NCI-H2107 (cell line): Measurements from ENCODE around the gene ADAM19.

Experiments
- DNase-seq: peaks from one replicate; lab custom pipeline; 2025; lab: John Stamatoyannopoulos, UW

Gene ADAM19

DNA sequence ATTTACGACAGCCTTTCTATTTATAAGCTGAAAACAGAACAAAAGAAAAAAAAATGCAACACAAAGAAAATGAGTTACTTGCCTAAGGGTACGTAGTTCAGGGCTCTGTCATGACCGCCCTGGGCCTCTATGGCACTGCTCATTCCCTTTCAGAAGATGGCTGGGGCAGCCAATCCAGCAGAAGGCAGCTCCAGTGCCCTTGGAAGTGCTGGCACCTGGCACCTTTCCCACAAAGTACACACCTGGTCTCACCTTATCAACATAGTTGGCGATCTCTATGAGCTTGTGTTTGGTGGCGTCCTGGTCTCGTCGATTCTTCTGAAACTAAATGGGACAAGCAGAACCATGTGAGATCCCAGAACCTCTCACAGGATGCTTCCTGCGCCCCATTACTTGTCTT, 62.4 kb downstream of the ADAM19 start:
- DNase-seq, result no peak

DNA sequence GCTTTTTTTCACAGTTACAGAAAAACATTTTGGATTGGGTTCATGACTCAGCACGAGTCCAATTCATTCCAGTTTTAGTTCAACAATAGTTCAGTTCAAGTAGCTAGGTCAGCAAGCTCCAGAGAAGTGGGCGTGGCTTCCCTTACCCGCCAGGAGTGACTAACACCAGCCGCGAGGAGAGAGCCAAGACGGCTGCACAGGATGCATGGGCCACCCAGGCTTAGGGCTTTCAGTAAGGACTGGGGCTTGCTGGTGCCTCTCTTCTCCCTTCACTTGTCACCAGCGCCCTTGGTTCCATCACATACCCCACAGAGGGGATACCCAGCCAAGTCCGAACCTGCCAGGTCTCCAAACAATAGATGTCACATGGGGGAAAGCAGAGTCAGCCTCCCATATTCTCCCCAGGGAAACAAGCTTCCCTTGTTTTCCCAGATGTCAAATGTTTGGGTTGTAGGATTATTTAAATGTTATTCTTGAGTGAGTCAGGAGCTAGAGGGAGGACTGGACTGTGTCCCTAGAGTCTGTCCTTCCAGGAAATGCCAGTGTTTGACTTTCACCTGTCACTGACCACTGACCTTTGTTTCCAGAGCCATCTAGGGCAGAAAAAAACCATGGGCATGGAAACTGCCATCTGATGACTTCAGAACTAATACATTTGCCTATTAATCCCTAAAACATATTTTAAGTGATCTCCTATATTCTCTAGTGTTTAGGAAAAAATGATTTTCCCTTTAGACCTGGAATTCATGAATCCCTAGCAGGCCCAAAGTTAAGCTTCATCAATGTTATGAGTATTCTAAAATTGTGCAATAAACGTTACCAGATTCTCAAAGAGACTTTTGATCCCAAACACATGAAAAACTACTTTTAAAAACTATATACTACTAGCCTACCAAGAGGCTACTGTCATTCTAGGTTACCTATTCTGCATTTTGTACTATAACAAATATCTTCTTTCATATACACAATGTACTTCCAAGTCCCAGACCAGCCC, 63.6 kb downstream of the ADAM19 start:
- DNase-seq, result no peak

DNA sequence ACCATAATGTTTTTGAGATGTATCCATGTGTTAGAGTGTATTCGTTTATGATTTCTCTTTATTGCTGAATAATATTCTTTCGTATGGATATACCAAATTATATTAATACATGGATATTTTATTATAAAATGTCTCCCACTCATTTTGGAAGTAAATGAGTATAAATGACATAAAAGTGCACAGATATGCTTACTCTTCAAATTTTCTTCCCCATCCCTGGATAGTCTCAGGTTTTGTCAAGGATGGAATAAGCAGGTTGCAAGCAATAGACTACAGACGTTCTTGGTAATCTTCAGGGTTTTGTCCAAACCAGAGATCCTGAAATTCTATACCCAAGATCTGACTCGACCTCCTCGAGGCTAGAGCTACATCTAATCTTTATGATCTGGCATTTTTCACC, 64.9 kb downstream of the ADAM19 start:
- DNase-seq, result no peak

DNA sequence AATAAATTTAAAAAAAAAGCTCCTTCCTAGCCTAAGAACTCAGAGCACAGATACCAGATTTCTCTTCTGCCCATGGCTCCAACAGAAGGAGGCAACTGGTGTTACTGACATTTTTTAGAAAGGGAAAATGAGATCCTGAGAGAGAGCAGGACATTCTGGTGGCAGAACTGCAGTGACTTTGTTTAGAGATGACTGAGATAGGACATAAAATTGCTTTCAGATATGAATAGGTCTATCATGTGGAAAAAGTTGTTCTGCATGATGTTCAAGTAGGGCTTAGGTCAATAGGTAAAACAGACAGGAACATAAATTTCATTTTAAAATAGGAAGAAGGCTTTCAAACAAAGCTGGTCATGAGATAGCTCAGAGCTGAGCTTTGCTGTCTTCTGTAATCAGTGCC, 66.0 kb downstream of the ADAM19 start:
- no peak for DNase-seq

DNA sequence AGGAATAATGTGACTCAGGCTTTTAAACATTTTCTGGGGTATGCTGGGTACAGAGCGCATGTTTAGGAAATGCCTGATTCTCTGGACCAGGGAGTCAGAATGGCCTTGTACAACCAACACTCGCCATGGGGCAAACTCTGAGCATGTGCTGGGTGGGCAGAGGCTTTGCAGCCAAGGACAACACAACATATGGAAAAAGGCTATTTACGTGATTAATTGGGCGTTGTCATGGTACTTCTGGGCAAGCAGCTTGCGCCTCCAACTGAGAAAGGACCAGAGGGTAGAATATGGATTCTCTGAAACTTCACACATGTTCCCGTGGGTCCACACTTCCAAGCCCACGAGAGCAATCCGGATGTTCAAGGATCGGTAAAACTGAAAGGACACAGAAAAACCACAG, 66.5 kb downstream of the ADAM19 start:
- DNase-seq, result no peak

DNA sequence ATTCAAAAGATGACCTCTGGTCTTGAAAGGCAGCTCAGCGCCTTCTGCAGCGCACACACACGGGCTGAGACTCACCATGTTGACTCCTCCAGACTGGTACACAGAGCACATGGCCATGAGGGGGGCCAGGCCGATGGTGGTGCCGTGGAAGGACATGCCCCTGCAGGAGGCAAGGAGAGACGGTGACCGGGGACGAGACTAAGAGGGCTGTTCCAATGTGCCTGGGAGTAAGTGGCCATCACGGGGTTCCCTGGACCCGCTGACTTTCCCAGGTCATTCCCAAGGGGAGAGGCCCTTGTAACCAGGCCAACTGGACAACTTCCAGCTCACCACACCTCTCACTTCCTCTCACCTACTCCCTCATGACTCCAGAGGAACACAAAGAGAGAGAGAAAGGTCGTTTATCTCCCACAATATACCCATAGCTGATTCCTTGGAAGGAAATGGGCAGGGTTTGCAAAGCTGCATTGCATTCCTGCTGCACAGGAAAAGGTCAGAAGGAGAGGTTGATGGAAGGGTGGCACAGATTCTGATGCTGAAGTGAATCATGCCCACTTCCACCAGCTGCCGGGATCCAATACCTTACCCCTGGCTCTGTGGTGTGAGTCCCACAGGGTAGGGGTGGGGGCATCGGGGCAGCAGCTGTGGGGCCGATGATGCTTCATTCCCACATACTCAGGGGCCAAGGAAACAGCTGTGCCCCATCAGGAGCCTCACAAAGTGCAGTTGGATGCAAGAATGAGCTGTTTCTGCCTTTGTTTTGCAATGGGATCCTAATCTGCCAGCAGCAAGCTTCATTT, 68.4 kb downstream of the ADAM19 start:
- DNase-seq, result no peak

DNA sequence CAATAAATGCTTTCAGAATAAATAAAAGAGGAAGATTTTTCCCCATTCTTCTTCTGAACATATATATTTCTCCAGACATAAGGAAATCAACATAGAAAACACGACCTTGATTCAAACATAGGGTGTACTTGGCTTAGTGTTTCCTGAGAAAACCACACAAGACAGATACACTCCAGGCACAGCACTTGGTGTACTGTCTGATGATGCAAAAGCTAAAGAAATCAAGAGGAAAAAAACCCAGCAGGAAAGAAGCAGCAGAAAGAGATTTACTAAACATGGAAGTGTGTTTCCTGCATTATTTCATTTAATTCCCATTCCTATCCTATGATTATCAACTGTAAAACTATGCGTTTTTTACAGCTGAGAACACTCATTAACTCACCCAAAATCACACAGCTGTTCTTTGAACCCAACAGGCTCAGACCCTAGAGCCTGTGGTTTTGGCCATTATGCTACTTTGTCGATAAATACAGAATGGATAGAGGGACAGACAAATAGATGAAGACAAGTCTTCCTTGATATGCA, 69.4 kb downstream of the ADAM19 start:
- no peak for DNase-seq

DNA sequence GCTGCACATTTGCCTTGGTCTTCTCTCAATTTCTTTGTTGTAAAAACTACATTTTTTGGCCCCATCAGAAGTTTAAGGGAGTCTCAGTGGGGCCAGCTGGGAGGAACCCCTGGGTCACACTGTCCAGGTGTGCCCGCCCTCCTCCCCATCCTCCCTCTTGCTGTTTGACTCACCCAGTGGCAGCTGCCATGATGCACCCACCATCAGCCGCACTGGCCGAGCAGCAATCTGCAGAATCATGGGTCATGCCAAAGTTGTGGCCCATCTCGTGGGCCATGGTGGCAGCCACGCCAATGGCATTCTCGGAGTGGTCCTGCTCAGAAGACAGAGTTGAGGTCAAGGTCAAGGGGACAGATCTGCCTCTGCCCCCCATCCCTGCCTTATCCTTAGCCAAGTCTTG, 70.1 kb downstream of the ADAM19 start:
- DNase-seq, result no peak

DNA sequence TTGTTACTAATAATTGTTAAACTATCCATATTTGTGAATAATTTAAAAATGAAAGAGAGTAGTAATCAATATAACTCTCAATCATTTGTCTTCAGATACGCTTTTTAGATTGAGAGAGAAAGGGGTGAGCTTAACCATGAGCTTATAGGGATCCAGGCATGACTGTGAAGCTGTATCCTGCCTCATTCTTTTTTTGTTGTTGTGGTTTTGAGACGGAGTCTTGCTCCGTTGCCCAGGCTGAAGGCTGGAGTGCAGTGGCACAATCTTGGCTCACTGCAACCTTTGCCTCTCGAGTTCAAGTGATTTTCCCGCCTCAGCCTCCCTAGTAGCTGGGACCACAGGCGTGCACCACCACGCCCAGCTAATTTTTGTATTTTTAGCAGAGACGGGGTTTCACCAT, 71.5 kb downstream of the ADAM19 start:
- no peak for DNase-seq

DNA sequence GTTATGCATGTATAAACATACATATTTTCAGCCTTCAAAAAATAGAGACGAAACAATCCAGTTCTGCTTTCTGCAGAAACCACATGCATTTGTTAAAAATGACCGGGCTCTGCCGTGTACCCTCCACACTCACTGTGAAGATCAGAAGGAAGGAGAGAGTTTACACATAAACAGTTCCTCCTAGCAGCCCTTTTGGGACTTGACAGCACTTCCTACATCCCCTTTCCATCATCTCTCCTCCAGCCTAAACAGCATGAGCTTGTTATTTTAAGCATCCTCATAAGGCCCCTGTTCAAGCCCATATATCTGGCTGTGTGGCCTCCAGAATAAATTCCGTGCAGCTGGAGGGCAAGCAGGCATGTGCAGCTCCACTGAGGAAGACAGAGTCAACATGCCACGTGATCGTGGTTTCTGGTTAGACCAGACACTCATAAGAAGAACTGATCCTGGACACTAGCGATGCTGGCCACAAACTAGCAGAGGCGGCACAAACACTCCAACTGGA, 73.4 kb downstream of the ADAM19 start:
- no peak for DNase-seq

DNA sequence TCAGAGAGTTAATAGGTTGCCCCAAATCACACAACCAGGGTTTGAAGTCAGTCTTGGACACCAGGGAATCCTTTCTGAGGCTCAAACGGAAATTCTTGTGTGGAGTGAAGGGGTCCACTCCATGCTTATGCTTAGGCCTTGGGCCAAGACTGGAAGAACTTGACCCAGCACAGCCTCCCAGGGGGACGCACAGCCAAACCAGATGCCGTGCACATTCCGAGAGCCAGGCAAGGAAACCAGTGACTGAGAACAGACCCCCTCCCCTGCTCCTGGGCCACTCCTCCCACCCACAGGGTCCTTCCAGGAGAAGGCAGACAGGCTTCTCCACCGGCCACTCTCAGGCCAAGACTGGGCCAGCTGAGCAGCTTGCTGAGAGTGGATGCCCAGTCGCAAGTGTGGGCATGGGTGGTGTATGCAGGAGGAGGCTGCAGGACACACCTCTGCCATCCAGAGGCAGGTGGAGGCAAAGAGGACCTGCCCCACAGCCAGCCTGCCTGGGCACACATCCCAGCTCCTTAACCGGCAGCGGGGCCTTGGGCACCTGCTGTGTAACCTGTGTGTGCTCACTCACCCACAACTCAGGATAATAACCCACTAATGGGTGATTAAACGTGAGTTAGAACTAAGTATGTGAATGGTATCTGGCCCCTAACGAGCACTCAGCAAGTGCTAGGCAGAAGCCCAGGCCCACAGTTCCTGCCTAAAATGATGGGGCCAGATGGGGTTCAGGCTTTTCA, 77.5 kb downstream of the ADAM19 start:
- no peak for DNase-seq

DNA sequence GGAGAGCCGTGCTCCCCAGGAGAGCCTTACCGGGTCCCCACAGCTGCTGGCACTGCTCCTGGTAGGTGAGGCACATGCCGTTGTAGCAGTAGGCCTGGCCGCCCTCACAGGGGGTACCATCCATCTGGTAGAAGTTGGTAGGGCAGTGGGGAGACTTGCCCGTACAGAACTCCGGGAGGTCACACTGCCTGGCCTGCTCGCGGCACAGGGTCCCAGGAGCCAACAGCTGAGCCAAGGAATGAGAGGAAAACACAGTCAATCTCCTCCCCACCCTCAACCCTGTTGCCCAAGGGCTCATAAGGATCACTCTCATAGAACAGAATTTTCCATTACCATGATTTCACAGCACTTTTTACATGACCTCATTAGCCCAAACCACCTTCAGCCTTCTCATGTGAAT, 78.7 kb downstream of the ADAM19 start:
- DNase-seq, result no peak

DNA sequence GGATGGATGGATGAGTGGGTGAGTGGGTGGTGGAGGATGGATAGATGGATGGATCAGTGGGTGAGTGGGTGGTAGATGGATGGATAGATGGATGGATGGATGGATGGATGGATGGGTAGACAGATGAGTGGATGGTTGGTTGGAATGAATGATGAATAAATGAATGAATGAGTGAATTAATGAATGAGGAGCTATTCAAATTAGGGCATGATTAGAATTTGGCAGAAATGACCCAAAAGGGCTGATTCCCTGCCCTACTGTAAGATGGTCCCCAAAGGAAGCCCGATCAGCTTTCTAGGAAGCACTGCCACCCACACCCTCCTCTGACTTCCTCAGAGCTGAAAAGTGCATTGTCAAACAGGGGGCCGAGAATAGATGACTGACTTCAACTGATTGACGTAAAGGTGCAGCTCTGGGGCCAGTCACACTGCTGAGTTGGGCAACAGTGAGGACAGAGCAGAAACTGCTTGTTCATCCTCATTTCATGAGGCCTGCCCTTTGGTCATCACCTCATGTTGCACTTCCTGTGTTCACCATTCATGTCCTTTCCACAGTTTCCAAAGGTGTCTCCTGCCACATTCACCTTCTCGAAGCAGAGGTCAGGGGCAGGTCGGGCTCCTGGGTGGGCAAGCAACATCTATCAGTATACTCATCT, 81.3 kb downstream of the ADAM19 start:
- no peak for DNase-seq

DNA sequence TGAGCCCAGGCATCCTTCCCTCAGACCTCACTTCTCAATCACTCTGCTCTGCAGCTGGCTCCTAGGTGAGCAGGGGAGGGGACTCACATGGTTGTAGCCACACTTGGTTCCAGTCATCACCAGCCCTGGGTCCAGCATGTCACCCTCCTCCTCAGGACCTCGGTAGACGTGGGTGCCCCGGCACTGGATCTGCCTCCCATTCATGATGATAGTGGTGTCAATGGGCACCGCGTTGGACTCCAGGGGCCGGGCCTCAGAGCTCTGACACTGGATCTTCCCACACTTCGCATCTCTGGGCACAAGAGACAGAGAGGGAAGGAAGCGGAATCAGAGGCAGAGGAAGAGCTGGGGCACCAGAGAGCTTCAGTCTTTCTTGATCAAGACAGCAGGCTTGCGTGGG, 82.7 kb downstream of the ADAM19 start:
- no peak for DNase-seq

DNA sequence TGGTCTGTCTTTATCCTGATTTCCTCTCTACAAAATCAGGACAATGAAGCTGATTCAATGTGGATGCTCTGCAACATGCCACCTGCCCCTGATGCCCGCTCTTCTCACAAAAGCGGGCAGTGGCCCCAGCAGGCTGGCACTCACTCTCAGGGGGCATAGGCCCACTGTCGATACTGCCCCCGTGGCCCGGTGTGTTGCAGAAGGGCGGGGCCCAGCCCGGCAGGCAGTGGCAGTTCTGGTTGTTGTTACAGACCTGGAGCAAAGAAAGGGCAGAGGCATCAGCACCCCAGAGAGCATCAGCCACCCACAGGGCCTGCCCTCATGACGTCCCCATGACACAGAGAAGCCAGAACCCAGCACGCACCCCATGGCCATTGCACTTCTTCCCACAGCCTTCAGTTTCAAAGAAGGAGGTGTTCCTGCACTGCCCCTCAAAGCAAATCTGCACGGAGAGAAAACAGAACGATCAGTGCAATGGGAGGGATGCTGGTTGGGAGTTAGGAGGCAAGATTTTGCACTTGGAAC, 84.0 kb downstream of the ADAM19 start:
- DNase-seq, result no peak

DNA sequence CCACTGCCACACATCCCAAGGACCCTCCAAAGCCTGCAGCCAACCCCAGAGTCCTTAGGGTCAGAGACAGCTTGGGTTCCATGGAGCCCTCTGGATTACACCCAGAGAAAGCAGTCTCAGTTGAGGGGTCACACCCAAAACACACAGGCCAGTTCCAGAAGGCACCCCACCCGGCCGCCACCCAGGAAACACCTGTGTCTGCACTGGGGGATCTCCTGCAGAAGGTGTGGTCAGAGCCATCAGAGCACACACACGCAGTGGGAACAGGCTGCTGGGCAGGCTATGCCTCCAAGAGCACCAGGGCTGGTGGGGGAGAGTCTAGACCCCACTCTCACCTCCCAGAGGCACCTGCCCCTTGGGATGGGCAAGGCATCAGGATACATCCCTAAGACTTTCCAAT, 88.2 kb downstream of the ADAM19 start:
- DNase-seq, result no peak

DNA sequence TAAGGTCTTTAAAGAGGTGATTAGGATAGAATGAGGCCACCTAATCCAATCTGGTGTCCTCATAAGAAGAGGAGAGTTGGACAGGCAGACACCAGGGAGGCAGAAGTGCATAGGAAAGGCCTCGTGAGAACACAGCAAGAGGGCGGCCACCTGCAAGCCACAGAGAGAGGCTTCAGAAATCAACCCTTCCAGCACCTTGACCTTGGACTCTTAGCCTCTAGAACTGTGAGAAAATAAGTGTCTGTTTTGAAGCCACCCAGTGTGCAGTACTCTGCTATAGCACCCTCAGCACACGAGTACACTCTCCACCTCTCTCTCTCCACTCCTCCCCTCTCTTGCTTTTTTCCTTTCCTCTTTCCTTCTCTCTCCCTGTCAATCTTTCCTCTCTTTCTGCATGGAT, 88.7 kb downstream of the ADAM19 start:
- DNase-seq, result no peak

DNA sequence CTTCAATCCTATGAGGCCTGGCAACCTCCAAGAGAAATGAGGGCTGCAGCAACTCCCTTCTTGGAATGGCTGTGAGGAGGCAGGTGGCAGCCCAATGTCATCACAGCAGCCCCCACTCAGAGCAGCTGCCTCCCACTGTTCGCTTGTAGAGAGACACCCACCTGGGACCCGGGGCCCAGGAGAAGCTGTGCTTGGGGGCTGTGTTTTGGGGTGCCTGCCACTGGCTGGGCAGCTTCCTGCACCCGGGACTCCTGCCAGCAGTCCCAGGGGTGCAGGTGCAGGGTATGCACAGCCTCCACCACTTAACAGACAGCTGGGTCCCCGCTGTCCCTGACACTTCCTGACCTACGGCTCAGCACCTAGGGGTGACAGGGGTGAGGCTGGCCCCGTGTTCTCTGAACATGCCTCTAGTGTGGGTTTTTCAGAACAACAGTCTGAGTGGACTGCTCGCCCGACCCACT, 89.3 kb downstream of the ADAM19 start:
- no peak for DNase-seq

DNA sequence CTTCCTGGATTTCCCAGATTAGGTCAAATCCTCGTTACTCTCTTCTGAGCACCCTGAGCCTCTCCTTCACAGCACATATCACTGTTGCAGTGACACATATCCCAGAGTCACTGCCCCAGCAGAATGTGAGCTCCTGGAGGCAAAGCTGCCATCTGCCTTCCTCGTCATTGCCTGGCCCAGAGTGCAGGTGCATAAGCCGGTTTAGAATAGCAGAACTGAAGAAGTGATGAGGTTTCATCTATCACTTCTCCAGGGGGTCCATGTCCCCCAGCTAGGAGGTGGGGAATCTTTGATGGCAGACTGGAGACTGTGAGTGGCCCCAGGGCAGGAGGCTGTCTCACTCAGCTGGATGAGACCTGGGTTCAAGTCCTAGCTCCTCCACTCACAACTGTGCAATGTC, 89.8 kb downstream of the ADAM19 start:
- no peak for DNase-seq

DNA sequence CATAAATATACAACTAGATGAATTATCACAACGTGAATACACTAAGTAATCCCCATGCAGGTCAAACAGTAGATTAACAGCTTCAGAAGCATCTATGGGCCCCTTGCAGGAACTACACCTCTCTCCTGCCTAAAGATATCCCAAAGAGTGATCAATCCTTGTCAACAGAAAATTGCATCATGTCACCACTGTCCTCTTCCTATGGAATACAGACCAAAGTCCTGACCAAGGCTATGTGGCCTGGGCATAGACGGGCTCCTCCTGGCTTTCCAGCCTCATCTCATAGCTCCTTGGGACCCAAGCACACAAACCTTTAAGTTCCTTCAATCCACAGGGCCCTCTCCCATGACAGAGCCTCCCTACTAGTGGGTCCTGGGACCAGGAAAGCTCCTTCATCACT, 90.2 kb downstream of the ADAM19 start:
- DNase-seq, result no peak

DNA sequence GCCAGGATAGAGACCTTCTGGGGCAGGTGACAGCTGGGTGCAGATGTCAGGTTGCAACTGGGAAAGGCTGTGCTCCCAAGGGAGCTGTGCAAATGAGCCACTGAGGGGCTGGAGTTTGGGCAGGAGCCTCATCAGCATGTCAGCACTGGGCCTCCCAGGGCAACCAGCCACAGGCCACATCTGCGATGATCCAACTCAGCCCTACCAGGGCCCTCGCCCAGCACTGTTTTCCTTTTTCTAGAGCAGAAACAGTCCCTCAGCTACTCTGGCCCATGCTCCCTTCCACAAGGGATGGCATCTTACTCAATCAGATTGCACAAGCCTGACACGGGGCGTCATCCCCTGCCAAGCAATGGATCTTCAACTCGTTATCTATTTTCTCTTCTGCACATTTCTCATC, 90.8 kb downstream of the ADAM19 start:
- DNase-seq, result no peak
